ENCODE measurements around the gene HOXC4. TPM values are rescaled to one million over a fixed set of nuclear protein-coding genes. Genes with fewer than 3 reads are reported as not detected.

The HOXC4 gene
- total and polyA plus RNA-seq, 2 experiments from 2014 or later: not detected

DNA sequence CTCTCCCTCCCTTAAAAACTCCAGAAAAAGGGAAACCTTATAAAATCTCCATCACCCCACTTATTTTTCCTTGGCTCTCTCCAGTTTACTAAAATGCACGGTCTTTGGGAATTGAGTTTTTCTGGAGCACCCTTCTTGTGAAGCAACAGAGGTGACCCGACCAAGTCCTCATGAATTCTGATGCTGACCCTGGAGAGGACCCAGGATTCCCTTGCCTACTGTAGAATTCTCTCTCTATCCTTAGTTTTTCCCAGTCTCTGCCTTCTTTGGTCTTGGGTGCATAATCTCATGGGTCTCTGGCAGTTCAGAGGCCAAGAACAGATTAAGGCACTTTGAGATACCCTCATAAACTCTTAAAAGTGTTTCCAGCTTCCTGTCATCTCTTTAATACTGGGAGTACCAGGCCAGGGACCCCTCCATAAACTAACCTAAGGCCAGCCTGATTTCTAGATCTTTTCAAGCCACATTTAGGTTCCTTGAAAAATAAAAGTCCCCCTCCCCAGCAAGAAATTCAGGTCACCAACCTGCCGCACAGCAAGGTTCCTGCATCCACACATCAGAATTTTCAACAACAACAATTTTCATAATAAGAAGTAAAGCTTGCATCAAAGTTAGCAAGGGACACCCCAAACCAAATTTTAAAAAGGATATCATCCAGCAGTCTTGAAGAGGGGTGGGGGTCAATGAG lies 5.1 kb upstream of the HOXC4 start:
- H3K4me1 ChIP-seq (ENCODE audit: low read depth): no peaks in the 10 kb centered on the region
- peaks cover 100% of the 10 kb centered on the region for H3K27me3 ChIP-seq
- H3K9me3 ChIP-seq (ENCODE audit: low read depth): no peaks in the 10 kb centered on the region
- TF ChIP-seq CTCF (IDR thresholded peaks at IDR 0.05; ENCODE audit: low read depth, low read length): no peak
- no peak overlapping the region for H3K27ac ChIP-seq
- no peak for DNase-seq (ENCODE audit: low read depth in 1 of 2, low spot score in 1 of 2)
- H3K36me3 ChIP-seq: no peaks in the 10 kb centered on the region
- H3K4me3 ChIP-seq: no peak overlapping the region

GRCh38 chr12:54049108-54049507 lies 4.5 kb upstream of the HOXC4 start:
- peaks cover 100% of the 10 kb centered on the region for H3K27me3 ChIP-seq
- no peaks in the 10 kb centered on the region for H3K9me3 ChIP-seq (ENCODE audit: low read depth)
- DNase-seq (ENCODE audit: low read depth in 1 of 2, low spot score in 1 of 2): no peak
- no peak overlapping the region for H3K4me3 ChIP-seq
- H3K27ac ChIP-seq: no peak overlapping the region
- TF ChIP-seq CTCF (IDR thresholded peaks at IDR 0.05; ENCODE audit: low read depth, low read length): no peak
- H3K4me1 ChIP-seq (ENCODE audit: low read depth): no peaks in the 10 kb centered on the region
- H3K36me3 ChIP-seq: no peaks in the 10 kb centered on the region

GRCh38 chr12:54050482-54050810 lies 3.2 kb upstream of the HOXC4 start:
- Histone ChIP-seq H3K4me3 (no peak overlapping the region), H3K4me1 (ENCODE audit: low read depth) (no peaks in the 10 kb centered on the region), H3K27ac (no peak overlapping the region), H3K9me3 (ENCODE audit: low read depth) (no peaks in the 10 kb centered on the region), H3K36me3 (no peaks in the 10 kb centered on the region), H3K27me3 (peaks cover 100% of the 10 kb centered on the region)
- DNase-seq (ENCODE audit: low read depth in 1 of 2, low spot score in 1 of 2): no peak
- no peak for TF ChIP-seq CTCF (IDR thresholded peaks at IDR 0.05; ENCODE audit: low read depth, low read length)

DNA sequence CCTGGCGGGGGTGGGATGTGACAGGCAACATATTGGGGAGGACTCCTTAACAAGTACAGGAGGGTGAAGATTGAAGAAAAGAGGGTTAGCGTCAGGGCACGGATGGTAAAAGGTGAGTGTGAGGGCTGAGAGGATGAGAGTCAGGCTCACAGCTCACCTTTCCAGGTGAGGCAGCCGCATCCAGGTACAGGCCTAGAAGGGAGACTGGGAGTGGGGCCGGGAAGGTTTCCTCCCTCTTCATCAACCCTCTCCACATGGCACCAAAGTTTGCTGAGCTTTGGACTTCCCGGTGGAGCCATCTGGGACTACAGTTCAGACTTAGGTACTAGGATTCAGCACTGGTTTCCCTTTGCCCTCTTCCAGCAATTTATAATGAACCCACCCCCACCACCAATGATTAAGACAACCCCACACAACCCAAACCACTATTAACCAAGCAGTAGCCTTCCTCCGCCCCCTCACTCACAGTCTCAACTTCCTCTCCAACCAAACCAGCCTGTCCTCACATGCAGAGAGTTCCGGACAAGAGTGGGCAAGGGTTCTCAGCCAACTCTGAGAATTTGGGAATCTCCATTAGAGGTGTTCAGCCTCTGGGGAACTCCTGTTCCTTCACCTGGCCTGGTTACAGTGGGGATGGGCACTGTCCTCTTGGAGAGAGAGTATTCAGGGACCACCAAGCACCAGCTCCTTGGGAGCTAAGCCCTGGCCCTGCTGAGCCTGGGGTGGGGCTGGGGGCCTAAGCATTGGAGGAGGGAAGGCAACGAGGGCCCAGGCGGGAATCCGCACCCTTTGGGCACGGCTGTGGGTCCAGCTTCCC lies 2.4 kb upstream of the HOXC4 start:
- H3K27me3 ChIP-seq: peaks cover 100% of the 10 kb centered on the region
- H3K9me3 ChIP-seq (ENCODE audit: low read depth): no peaks in the 10 kb centered on the region
- TF ChIP-seq CTCF (IDR thresholded peaks at IDR 0.05; ENCODE audit: low read depth, low read length): no peak
- no peak overlapping the region for H3K4me3 ChIP-seq
- H3K4me1 ChIP-seq (ENCODE audit: low read depth): no peaks in the 10 kb centered on the region
- DNase-seq (ENCODE audit: low read depth in 1 of 2, low spot score in 1 of 2): no peak
- no peak overlapping the region for H3K27ac ChIP-seq
- H3K36me3 ChIP-seq: no peaks in the 10 kb centered on the region

DNA sequence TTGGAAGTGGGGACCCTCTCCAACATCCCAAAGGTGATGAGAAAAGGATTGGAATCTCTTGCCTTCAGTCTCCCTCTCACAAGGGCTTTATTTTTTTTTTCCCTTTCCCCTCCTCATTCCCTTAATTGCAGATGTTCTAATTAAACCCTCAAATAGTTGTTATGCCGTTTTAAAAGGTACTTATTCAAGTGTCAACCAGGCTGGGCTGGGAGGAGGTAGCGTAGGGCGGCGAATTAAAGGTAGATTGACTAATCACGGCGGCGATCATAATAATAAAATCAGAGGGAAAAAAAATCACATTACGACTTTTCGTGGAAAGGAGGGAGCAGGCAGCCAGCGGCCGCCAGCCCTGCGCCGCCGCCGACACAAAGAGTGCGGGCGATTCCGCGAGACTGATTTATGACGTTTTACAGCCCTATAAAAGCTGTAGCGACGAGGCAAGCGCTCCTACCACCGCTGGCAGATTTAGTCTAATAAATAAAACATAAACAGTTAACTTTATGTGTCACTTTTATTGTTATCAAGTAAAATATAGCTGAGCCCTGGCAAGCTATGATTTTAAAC lies 1.7 kb upstream of the HOXC4 start:
- no peak for DNase-seq (ENCODE audit: low read depth in 1 of 2, low spot score in 1 of 2)

More for the DNA sequence above, 1.7 kb upstream of the HOXC4 start:
- Histone ChIP-seq H3K27me3 (peaks cover 100% of the 10 kb centered on the region), H3K9me3 (ENCODE audit: low read depth) (no peaks in the 10 kb centered on the region), H3K4me1 (ENCODE audit: low read depth) (no peaks in the 10 kb centered on the region), H3K4me3 (no peak overlapping the region), H3K27ac (no peak overlapping the region), H3K36me3 (no peaks in the 10 kb centered on the region)
- TF ChIP-seq CTCF (IDR thresholded peaks at IDR 0.05; ENCODE audit: low read depth, low read length): no peak
